WTC11 (cell line): ENCODE measurements around the gene RNF148.

Experiments
- CTCF ChIP-seq: fragments of 200-600 bp; IDR thresholded peaks from 2 replicates; pipeline ENCODE4 v1.8.0; 2022; ENCODE audit warnings: antibody characterized with exemption
- E2F1 ChIP-seq: sonication (generic); formaldehyde crosslinking; IDR thresholded peaks from 2 replicates; pipeline ENCODE4 v1.8.0; 2022; ENCODE audit warnings: mild to moderate bottlenecking, missing genetic modification reagents
- FOXP1 ChIP-seq: sonication (generic); formaldehyde crosslinking; IDR thresholded peaks from 2 replicates; pipeline ENCODE4 v1.8.0; 2022; ENCODE audit warnings: missing genetic modification reagents, mild to moderate bottlenecking, moderate library complexity, borderline replicate concordance
- KAT7 ChIP-seq: sonication (generic); formaldehyde crosslinking; IDR thresholded peaks from 2 replicates; pipeline ENCODE4 v1.8.1; 2023; ENCODE audit warnings: missing genetic modification reagents, mild to moderate bottlenecking, borderline replicate concordance
- MAX ChIP-seq: sonication (generic); formaldehyde crosslinking; IDR thresholded peaks from 2 replicates; pipeline ENCODE4 v1.8.0; 2022; ENCODE audit warnings: mild to moderate bottlenecking, missing genetic modification reagents
- MYBL2 ChIP-seq: sonication (generic); formaldehyde crosslinking; IDR thresholded peaks from 2 replicates; pipeline ENCODE4 v1.8.1; 2023; ENCODE audit warnings: mild to moderate bottlenecking, moderate library complexity, missing genetic modification reagents
- NFYB ChIP-seq: sonication (generic); formaldehyde crosslinking; conservative IDR thresholded peaks from 2 replicates; pipeline ENCODE4 v1.8.0; 2022; ENCODE audit warnings: low read depth, missing genetic modification reagents
- STAT6 ChIP-seq: sonication (generic); formaldehyde crosslinking; conservative IDR thresholded peaks from 2 replicates; pipeline ENCODE4 v1.8.1; 2023; ENCODE audit warnings: mild to moderate bottlenecking, low read depth, missing genetic modification reagents, moderate library complexity
- USF1 ChIP-seq: sonication (generic); formaldehyde crosslinking; IDR thresholded peaks from 2 replicates; pipeline ENCODE4 v1.8.0; 2022; ENCODE audit warnings: mild to moderate bottlenecking, missing genetic modification reagents
- ZNF138 ChIP-seq: sonication (generic); formaldehyde crosslinking; conservative IDR thresholded peaks from 2 replicates; pipeline ENCODE4 v1.8.1; 2022; ENCODE audit warnings: mild to moderate bottlenecking, moderate library complexity, missing genetic modification reagents
- ZNF219 ChIP-seq: sonication (generic); formaldehyde crosslinking; IDR thresholded peaks from 2 replicates; pipeline ENCODE4 v1.8.0; 2023; ENCODE audit warnings: missing genetic modification reagents, mild to moderate bottlenecking, borderline replicate concordance
- ZNF423 ChIP-seq: fragments of 250-450 bp; sonication (Bioruptor Pico); IDR thresholded peaks from 2 replicates; pipeline ENCODE4 v2.1.2; 2022; ENCODE audit warnings: mild to moderate bottlenecking, moderate library complexity

GRCh38 chr7:122688400-122688998, 14.2 kb downstream of the RNF148 start:
- TF ChIP-seq CTCF = no peak
- TF ChIP-seq ZNF423 (CRISPR knock-in tag) = no peak
- TF ChIP-seq FOXP1 (CRISPR knock-in tag) = no peak
- no peak for TF ChIP-seq ZNF138 (CRISPR knock-in tag)
- no peak for TF ChIP-seq USF1 (CRISPR knock-in tag)
- TF ChIP-seq MYBL2 (CRISPR knock-in tag) = no peak
- TF ChIP-seq NFYB (CRISPR knock-in tag) = no peak
- TF ChIP-seq MAX (CRISPR knock-in tag) = no peak
- TF ChIP-seq ZNF219 (CRISPR knock-in tag) = no peak
- no peak for TF ChIP-seq STAT6 (CRISPR knock-in tag)
- no peak for TF ChIP-seq KAT7 (CRISPR knock-in tag)
- TF ChIP-seq E2F1 (CRISPR knock-in tag) = no peak
